K562 (cell line): ENCODE results near the gene MYO3B. TPM values are rescaled to one million over a fixed set of nuclear protein-coding genes. Genes with fewer than 3 reads are reported as not detected.

ENCODE experiments used
- CHD2 ChIP-seq: IDR thresholded peaks from 2 replicates; pipeline ENCODE4 v1.6.1; 2011; ENCODE audit warnings: low read depth, low read length
- SMARCA4 ChIP-seq: fragments of 450-650 bp; IDR thresholded peaks from 2 replicates; pipeline ENCODE4 v1.6.1; 2016
- TBP ChIP-seq: optimal IDR thresholded peaks from 2 replicates; pipeline ENCODE3; 2011; ENCODE audit warnings: low read depth, low read length, improper control_type of control experiment
- TCF3 ChIP-seq: sonication (generic); formaldehyde crosslinking; IDR thresholded peaks from 2 replicates; pipeline ENCODE4 v1.4.0; 2020; ENCODE audit warnings: mild to moderate bottlenecking, missing genetic modification reagents
- ZNF583 ChIP-seq: fragments of 250-450 bp; sonication (Bioruptor Pico); IDR thresholded peaks from 2 replicates; pipeline ENCODE4 v1.4.0; 2020
- polyA plus RNA-seq, 8 experiments: library from polyadenylated mRNA; depleted of rRNA in 4 of 8; stranded (reverse) in 5 of 8; unstranded in 3 of 8; fragments of >200 nt; fragmentation: Nextera tagmentation in 2 of 8; fragmentation: Illumina TruSeq in 1 of 8; extraction: Ambion mirVana in 2 of 8; extraction: Trizol in 1 of 8; gene quantifications; 2 replicates each; pipeline versions ENCODE4 v1.2.1 to v1.2.3, GENCODE V29; 2011 to 2014; ENCODE audit warnings: inconsistent platforms in 1 of 8, missing spikeins in 1 of 8
- total RNA-seq, 7 experiments: library from RNA; depleted of rRNA in 6 of 7; stranded (reverse); fragments of >200 nt in 6 of 7; fragmentation: Illumina TruSeq in 2 of 7; extraction: Trizol in 2 of 7; gene quantifications; 2 replicates each; pipeline versions ENCODE4 v1.2.1 to v1.2.3, GENCODE V29; 2011 to 2021; ENCODE audit warnings: low replicate concordance in 1 of 7
- TF ChIP-seq, protein P1 (sequence below): sonication (generic); formaldehyde crosslinking; IDR thresholded peaks from 2 replicates; pipeline ENCODE4 v1.8.1; 2023; ENCODE audit warnings: missing genetic modification reagents, mild to moderate bottlenecking, borderline replicate concordance
- TF ChIP-seq, protein P2 (sequence below), 2 experiments: IDR thresholded peaks; 2 replicates each; pipeline ENCODE4 v1.6.1; 2011; ENCODE audit warnings: borderline replicate concordance in 1 of 2, control low read depth in 1 of 2, low read depth in 1 of 2, low read length in 1 of 2, mild to moderate bottlenecking in 1 of 2, mixed read lengths in 1 of 2, moderate library complexity in 1 of 2; ENCODE audit not compliant: insufficient read depth in 1 of 2, insufficient read length in 1 of 2, poor library complexity in 1 of 2, severe bottlenecking in 1 of 2; ENCODE audit errors: extremely low read depth in 1 of 2

MYO3B gene
- total and polyA plus RNA-seq, 9 of the 15 experiments (the other 6 are each of a cell fraction or from before 2014, with no cell fraction given), result 2.7 to 6.5 (median 3.6) TPM

- TF ChIP-seq, protein P1, sequence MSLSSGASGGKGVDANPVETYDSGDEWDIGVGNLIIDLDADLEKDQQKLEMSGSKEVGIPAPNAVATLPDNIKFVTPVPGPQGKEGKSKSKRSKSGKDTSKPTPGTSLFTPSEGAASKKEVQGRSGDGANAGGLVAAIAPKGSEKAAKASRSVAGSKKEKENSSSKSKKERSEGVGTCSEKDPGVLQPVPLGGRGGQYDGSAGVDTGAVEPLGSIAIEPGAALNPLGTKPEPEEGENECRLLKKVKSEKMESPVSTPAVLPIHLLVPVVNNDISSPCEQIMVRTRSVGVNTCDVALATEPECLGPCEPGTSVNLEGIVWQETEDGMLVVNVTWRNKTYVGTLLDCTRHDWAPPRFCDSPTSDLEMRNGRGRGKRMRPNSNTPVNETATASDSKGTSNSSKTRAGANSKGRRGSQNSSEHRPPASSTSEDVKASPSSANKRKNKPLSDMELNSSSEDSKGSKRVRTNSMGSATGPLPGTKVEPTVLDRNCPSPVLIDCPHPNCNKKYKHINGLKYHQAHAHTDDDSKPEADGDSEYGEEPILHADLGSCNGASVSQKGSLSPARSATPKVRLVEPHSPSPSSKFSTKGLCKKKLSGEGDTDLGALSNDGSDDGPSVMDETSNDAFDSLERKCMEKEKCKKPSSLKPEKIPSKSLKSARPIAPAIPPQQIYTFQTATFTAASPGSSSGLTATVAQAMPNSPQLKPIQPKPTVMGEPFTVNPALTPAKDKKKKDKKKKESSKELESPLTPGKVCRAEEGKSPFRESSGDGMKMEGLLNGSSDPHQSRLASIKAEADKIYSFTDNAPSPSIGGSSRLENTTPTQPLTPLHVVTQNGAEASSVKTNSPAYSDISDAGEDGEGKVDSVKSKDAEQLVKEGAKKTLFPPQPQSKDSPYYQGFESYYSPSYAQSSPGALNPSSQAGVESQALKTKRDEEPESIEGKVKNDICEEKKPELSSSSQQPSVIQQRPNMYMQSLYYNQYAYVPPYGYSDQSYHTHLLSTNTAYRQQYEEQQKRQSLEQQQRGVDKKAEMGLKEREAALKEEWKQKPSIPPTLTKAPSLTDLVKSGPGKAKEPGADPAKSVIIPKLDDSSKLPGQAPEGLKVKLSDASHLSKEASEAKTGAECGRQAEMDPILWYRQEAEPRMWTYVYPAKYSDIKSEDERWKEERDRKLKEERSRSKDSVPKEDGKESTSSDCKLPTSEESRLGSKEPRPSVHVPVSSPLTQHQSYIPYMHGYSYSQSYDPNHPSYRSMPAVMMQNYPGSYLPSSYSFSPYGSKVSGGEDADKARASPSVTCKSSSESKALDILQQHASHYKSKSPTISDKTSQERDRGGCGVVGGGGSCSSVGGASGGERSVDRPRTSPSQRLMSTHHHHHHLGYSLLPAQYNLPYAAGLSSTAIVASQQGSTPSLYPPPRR (CRISPR knock-in tag), result no peak
- TF ChIP-seq TCF3 (CRISPR knock-in tag) (no peak), CHD2 (no peak), ZNF583 (CRISPR knock-in tag) (no peak), TBP (no peak), SMARCA4 (no peak)
- TF ChIP-seq, protein P2, sequence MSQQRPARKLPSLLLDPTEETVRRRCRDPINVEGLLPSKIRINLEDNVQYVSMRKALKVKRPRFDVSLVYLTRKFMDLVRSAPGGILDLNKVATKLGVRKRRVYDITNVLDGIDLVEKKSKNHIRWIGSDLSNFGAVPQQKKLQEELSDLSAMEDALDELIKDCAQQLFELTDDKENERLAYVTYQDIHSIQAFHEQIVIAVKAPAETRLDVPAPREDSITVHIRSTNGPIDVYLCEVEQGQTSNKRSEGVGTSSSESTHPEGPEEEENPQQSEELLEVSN (IDR thresholded peaks at IDR 0.05; ENCODE audit: borderline replicate concordance in 1 of 2, extremely low read depth in 1 of 2, insufficient read depth in 1 of 2, insufficient read length in 1 of 2, low read depth in 1 of 2, low read length in 1 of 2, poor library complexity in 1 of 2, severe bottlenecking in 1 of 2), result no peak
Measured at GRCh38 chr2:170456914-170457313, 279.0 kb downstream of the MYO3B start (continued).
